Tracheal epithelial cell (primary cell): ENCODE measurements around the gene TARS3. TPM values are rescaled to one million over a fixed set of nuclear protein-coding genes. Genes with fewer than 3 reads are reported as not detected.

Source experiments
- total RNA-seq: library from RNA; depleted of rRNA; stranded (reverse); fragments of >200 nt; gene quantifications from 2 replicates; pipeline ENCODE4 v1.2.1, GENCODE V29; 2014

Gene TARS3
- total RNA-seq: 10.9 and 15.7 TPM in 2 replicates

GRCh38 chr15:101723874-101724674 is at the start of gene TARS3:
Gene TARS3, minus strand, starts transcription at chr15:101724473. Its CDS starts 86 bp downstream, at chr15:101724387.

GRCh38 chr15:101652098-101652785 is 72.0 kb downstream of the TARS3 start, which contains the start of gene TM2D3:
Gene TM2D3, minus strand, starts transcription at chr15:101652381. Its CDS starts 20 bp downstream, at chr15:101652361.

Other genes with a start within 250 kb of the TARS3 start
- 1.7 and 4.5 TPM in 2 replicates for gene PCSK6, start 234.8 kb downstream of the TARS3 start, total RNA-seq
- gene TM2D3, start 72.1 kb downstream of the TARS3 start, total RNA-seq: 23.9 and 24.1 TPM in 2 replicates
- gene OR4F6, start 79.0 kb upstream of the TARS3 start, total RNA-seq: not detected in 2 replicates
- gene OR4F15, start 87.7 kb upstream of the TARS3 start, total RNA-seq: 0.48 TPM in 1 of 2 replicates, not detected in the other